DMS79 treated with DMSO at 0.1 percent for 48 hours (cell line): Measurements from ENCODE around the gene RASGRF2.

Experiments used
- DNase-seq: peaks from one replicate; lab custom pipeline; 2025; lab: John Stamatoyannopoulos, UW

The RASGRF2 gene

GRCh38 chr5:81208904-81209303 is 248.7 kb downstream of the RASGRF2 start:
- no peak for DNase-seq

GRCh38 chr5:81209386-81209785 is 249.2 kb downstream of the RASGRF2 start:
- no peak for DNase-seq

- no peak for DNase-seq
Measured at GRCh38 chr5:81209869-81210493, 249.8 kb downstream of the RASGRF2 start.

- DNase-seq = no peak
Measured at GRCh38 chr5:81212211-81212751, 252.1 kb downstream of the RASGRF2 start.

GRCh38 chr5:81213070-81213469 is 252.9 kb downstream of the RASGRF2 start:
- DNase-seq = no peak

GRCh38 chr5:81214848-81215247 is 254.7 kb downstream of the RASGRF2 start:
- no peak for DNase-seq

- no peak for DNase-seq
Measured at GRCh38 chr5:81216152-81216551, 256.0 kb downstream of the RASGRF2 start.

- DNase-seq = no peak
Measured at GRCh38 chr5:81219389-81219788, 259.2 kb downstream of the RASGRF2 start.

GRCh38 chr5:81222285-81222684 is 262.1 kb downstream of the RASGRF2 start:
- DNase-seq = no peak

- DNase-seq = no peak
Measured at GRCh38 chr5:81225463-81225862, 265.3 kb downstream of the RASGRF2 start.

GRCh38 chr5:81226286-81226685 is 266.1 kb downstream of the RASGRF2 start:
- DNase-seq = no peak

GRCh38 chr5:81226949-81227348 is 266.8 kb downstream of the RASGRF2 start:
- no peak for DNase-seq

GRCh38 chr5:81228084-81228483 is 267.9 kb downstream of the RASGRF2 start:
- DNase-seq = no peak

GRCh38 chr5:81230416-81230815 is 270.3 kb downstream of the RASGRF2 start:
- no peak for DNase-seq

- DNase-seq = no peak
Measured at GRCh38 chr5:81232464-81233079, 272.4 kb downstream of the RASGRF2 start.

- no peak for DNase-seq
Measured at GRCh38 chr5:81233080-81233634, 273.0 kb downstream of the RASGRF2 start, which contains the start of gene CKMT2. Gene CKMT2 (plus strand): TSS chr5:81233322. CDS start chr5:81251133, 17,811 bp downstream.

- DNase-seq = no peak
Measured at GRCh38 chr5:81234299-81234698, 274.1 kb downstream of the RASGRF2 start.

- no peak for DNase-seq
Measured at GRCh38 chr5:81234801-81235200, 274.6 kb downstream of the RASGRF2 start.

- DNase-seq = no peak
Measured at GRCh38 chr5:81235287-81236072, 275.3 kb downstream of the RASGRF2 start.

GRCh38 chr5:81238460-81238859 is 278.3 kb downstream of the RASGRF2 start:
- DNase-seq = no peak

- no peak for DNase-seq
Measured at GRCh38 chr5:81239613-81240012, 279.4 kb downstream of the RASGRF2 start.

GRCh38 chr5:81241001-81241400 is 280.8 kb downstream of the RASGRF2 start:
- DNase-seq = no peak
